Mononuclear cell (primary cell): ENCODE data around the gene STX18. TPM values are rescaled to one million over a fixed set of nuclear protein-coding genes. Genes with fewer than 3 reads are reported as not detected.

ENCODE experiments used
- H3K27me3 ChIP-seq: 2 replicates; pipeline ENCODE4 v1.6.0; 2011; ENCODE audit warnings: low read length, control low read depth; ENCODE audit not compliant: insufficient read depth
- H3K4me1 ChIP-seq: 2 replicates; pipeline ENCODE4 v1.5.1; 2011; ENCODE audit warnings: mild to moderate bottlenecking, low read length, control low read depth; ENCODE audit not compliant: insufficient read depth
- H3K4me3 ChIP-seq: 2 replicates; pipeline ENCODE4 v1.5.1; 2011; ENCODE audit warnings: mild to moderate bottlenecking, low read length, moderate library complexity
- H3K9me3 ChIP-seq: 2 replicates; pipeline ENCODE4 v1.5.1; 2011; ENCODE audit warnings: low read depth, mild to moderate bottlenecking, control low read depth, low read length
- total RNA-seq: library from RNA; depleted of rRNA; stranded (reverse); fragments of >200 nt; gene quantifications from one replicate; pipeline ENCODE4 v1.2.3, GENCODE V29; 2012

The STX18 gene
- total RNA-seq, 1 donor: 22.0 TPM

GRCh38 chr4:4408576-4409335, 133.1 kb downstream of the STX18 start:
- H3K27me3 ChIP-seq: no peaks in the 10 kb centered on the region
- no peaks in the 10 kb centered on the region for H3K9me3 ChIP-seq
- no peak overlapping the region for H3K4me3 ChIP-seq
- H3K4me1 ChIP-seq: no peaks in the 10 kb centered on the region

- no peaks in the 10 kb centered on the region for H3K9me3 ChIP-seq
- no peak overlapping the region for H3K4me3 ChIP-seq
- H3K27me3 ChIP-seq: no peaks in the 10 kb centered on the region
- H3K4me1 ChIP-seq: no peaks in the 10 kb centered on the region
Observed at GRCh38 chr4:4408132-4408523, 133.7 kb downstream of the STX18 start.

- Histone ChIP-seq H3K4me1 (no peaks in the 10 kb centered on the region), H3K4me3 (no peak overlapping the region), H3K27me3 (no peaks in the 10 kb centered on the region), H3K9me3 (no peaks in the 10 kb centered on the region)
Observed at GRCh38 chr4:4407299-4408131, 134.3 kb downstream of the STX18 start.

GRCh38 chr4:4406455-4407298, 135.2 kb downstream of the STX18 start:
- Histone ChIP-seq H3K27me3 (no peaks in the 10 kb centered on the region), H3K4me1 (no peaks in the 10 kb centered on the region), H3K4me3 (no peak overlapping the region), H3K9me3 (no peaks in the 10 kb centered on the region)

DNA sequence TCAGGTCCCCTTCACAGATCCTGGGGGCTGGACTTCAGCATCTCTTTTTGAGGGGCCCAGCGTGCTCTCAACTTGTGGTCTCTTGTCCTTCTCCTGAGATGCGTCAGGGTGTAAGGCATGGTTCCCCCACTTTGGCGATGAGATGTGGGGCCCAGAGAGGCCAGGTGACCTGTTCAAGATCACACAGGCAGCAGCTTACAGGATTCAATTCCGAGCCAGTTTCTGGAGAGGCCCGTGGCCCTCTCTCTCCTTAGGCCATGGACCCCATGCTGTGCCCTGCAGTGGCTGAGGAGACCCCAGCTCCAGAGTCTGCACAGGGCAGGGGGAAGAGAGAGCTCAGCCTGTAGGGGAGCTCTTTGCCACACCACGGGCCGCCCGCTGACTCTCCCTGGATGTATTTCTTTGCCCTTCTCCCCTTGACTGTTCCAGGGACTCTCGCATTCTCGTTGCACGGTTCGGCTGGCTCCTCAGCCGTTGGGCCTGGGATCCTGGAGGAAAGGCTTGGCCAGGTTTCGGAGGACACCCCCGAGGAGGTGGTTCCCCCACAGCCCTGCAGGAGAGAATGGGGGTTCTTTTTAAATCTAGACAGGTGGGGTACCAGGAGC, 136.4 kb downstream of the STX18 start:
- Histone ChIP-seq H3K9me3 (no peaks in the 10 kb centered on the region), H3K4me3 (no peak overlapping the region), H3K27me3 (no peaks in the 10 kb centered on the region), H3K4me1 (no peaks in the 10 kb centered on the region)

- H3K9me3 ChIP-seq: no peaks in the 10 kb centered on the region
- no peaks in the 10 kb centered on the region for H3K4me1 ChIP-seq
- no peaks in the 10 kb centered on the region for H3K27me3 ChIP-seq
- H3K4me3 ChIP-seq: no peak overlapping the region
Observed at GRCh38 chr4:4402966-4403365, 138.9 kb downstream of the STX18 start.

DNA sequence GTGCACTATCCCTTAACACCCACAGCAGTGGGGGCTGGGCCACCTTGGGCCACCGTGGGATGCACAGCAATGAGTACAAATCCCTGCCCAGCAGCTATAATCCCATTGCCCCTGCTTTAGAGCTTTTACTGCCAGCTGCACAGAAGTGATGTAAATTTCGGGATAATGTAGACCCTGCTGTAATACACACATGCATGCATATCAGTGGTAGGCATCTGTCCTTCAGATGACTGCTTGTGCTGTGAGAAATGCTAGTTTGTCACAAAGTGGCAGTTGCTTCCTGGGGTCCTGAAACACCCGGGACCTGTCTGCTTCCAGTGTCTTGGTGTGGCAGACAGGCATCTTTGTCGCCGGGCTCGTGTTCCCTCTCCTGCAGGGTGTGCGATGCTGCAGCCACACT, 140.8 kb downstream of the STX18 start:
- Histone ChIP-seq H3K27me3 (no peaks in the 10 kb centered on the region), H3K4me3 (no peak overlapping the region), H3K9me3 (no peaks in the 10 kb centered on the region), H3K4me1 (no peaks in the 10 kb centered on the region)

DNA sequence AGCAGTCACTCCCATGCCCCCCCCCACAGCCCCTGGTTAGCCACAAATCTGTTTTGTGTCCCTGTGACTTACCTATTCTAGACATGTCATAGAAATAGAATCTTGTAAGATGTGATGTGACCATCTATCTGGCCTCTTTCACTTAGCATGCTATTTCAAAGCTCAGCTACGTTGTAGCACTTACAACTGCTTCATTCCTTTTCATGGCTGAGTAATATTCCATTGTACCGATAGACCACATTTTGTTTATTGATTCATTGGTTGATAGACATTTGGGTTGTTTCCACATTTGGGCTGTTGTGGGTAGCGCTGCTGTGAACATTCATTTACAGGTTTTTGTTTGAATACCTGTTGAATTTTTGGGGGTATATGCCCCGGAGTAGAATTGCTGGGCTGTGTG, 143.4 kb downstream of the STX18 start:
- no peaks in the 10 kb centered on the region for H3K4me1 ChIP-seq
- H3K4me3 ChIP-seq: no peak overlapping the region
- no peaks in the 10 kb centered on the region for H3K9me3 ChIP-seq
- H3K27me3 ChIP-seq: no peaks in the 10 kb centered on the region

DNA sequence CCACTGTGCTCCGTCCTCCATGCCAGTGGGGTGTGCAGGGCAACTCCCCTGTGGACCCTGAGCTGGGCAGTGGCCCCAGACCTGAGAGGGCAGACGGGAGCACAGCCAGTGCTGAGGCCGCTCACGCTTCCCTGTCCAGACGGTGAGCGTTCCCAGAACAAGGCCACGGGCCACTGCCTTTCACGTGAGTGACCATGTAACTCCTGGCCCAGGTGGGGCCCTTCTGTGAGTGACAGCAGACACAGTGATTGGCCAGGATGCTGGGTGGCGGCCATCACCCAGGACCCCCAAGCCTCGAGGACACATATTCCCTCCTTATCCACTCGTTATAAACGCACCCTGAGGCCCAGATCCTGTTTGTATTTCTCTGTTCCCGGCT, 144.4 kb downstream of the STX18 start:
- Histone ChIP-seq H3K4me1 (no peaks in the 10 kb centered on the region), H3K27me3 (no peaks in the 10 kb centered on the region), H3K9me3 (no peaks in the 10 kb centered on the region), H3K4me3 (no peak overlapping the region)

- Histone ChIP-seq H3K4me3 (no peak overlapping the region), H3K4me1 (no peaks in the 10 kb centered on the region), H3K27me3 (no peaks in the 10 kb centered on the region), H3K9me3 (no peaks in the 10 kb centered on the region)
Observed at GRCh38 chr4:4396628-4397440, 145.0 kb downstream of the STX18 start.

DNA sequence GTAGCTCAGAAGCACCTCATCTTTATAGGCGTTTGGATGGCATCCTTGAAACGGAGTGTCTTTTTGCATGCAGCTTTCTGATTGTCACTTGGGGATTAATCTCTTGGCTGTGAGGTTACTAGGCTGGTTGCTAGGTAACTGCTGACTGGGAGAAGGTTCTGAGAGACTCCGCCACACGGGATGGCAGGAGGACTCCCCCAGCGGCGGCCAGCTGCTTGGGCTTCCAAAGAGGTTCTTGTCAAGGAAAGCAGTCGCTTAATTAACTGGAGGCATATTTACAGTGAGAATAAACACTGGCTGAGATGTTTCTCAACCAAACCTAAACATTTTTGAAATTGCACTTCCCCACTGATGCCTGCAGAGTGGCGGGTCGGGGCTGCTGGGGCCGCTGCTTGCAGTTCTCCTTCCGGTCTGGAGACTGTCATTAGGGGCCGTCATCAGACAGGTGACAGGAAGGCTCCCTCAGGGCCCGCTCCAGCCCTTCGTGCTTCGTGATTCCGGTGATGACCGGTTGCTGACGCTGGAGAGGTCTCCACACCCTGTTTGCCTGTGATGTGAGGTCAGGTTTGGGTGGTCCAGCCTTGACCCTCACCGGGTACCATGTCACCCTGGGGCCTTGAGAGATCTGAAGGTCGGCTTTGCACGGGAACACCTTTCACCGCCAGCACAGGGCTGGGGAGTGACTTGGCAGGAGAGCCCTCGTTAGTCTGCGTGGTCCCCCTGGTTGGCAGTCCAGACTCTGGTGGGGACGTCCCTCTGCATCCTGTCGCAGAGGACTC, 145.8 kb downstream of the STX18 start:
- no peaks in the 10 kb centered on the region for H3K4me1 ChIP-seq
- H3K4me3 ChIP-seq: no peak overlapping the region

GRCh38 chr4:4395371-4395770, 146.5 kb downstream of the STX18 start:
- Histone ChIP-seq H3K9me3 (no peaks in the 10 kb centered on the region), H3K4me1 (no peaks in the 10 kb centered on the region), H3K27me3 (no peaks in the 10 kb centered on the region), H3K4me3 (no peak overlapping the region)

More for the DNA sequence above, 145.8 kb downstream of the STX18 start:
- Histone ChIP-seq H3K9me3 (no peaks in the 10 kb centered on the region), H3K27me3 (no peaks in the 10 kb centered on the region)

DNA sequence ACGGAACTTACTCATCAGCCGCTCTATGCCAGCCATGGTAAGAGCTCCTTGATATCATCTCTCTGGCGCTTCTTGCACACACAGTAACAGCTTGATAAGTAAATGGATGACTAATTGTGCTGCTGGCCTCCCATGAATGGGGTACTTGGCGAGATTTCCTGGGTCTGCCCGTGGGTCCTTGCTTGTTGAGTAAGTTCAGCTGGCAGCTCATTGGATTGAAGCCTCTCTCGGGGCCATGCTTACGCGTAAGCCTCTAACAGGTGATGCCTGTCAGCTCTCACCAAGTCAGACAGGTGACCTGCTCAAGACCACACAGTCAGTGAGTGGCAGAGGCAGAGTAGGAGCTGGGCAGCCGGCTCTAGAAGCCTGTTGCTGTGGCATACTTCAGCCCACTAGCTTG, 147.2 kb downstream of the STX18 start:
- Histone ChIP-seq H3K4me1 (no peaks in the 10 kb centered on the region), H3K27me3 (no peaks in the 10 kb centered on the region), H3K9me3 (no peaks in the 10 kb centered on the region), H3K4me3 (no peak overlapping the region)
